ENCODE data around the gene ST8SIA1. TPM values are rescaled to one million over a fixed set of nuclear protein-coding genes. Genes with fewer than 3 reads are reported as not detected.

ST8SIA1 gene
- total RNA-seq, 2 experiments from 2014 or later, result 5.6 to 5.7 TPM

GRCh38 chr12:22285846-22286245 lies 48.7 kb downstream of the ST8SIA1 start:
- no peak for ATAC-seq (ENCODE audit: poor library complexity)
- no peaks in the 10 kb centered on the region for H3K9me3 Mint-ChIP-seq
- ChIA-PET POLR2A (interaction anchor here (0.6 kb wide), 1 partner anchor 110 kb away, joined by 3 read pairs; no protein-coding TSS in a partner anchor), CTCF (no interaction called here)
- H3K4me1 ChIP-seq (ENCODE audit: insufficient read depth, low read length), result peaks cover 12% of the 10 kb centered on the region
- intact Hi-C loops (cut with DNase I, micrococcal nuclease), result no loop called here
- H3K4me1 Mint-ChIP-seq (ENCODE audit: low read depth), result peaks cover 31% of the 10 kb centered on the region
- H3K36me3 Mint-ChIP-seq (ENCODE audit: low read depth), result no peaks in the 10 kb centered on the region
- no peak overlapping the region for H3K4me3 ChIP-seq (ENCODE audit: low read length)
- no peaks in the 10 kb centered on the region for H3K9me3 ChIP-seq (ENCODE audit: control insufficient read depth in 1 of 2, insufficient read depth in 1 of 2, low read length in 2 of 2)
- H3K27ac ChIP-seq (ENCODE audit: low read depth in 1 of 2, low read length in 2 of 2), result no peak overlapping the region
- no peak for TF ChIP-seq CTCF (IDR thresholded peaks at IDR 0.05)
- no peak for DNase-seq
- H3K27ac Mint-ChIP-seq, result no peak overlapping the region
- peaks cover 2% of the 10 kb centered on the region for H3K36me3 ChIP-seq (ENCODE audit: insufficient read depth, low read length)
- no peaks in the 10 kb centered on the region for H3K27me3 ChIP-seq (ENCODE audit: control insufficient read depth in 1 of 2, insufficient read depth in 2 of 2, low read length in 2 of 2)
- no peaks in the 10 kb centered on the region for H3K27me3 Mint-ChIP-seq
- no peak overlapping the region for H3K4me3 Mint-ChIP-seq

GRCh38 chr12:22284871-22285270 lies 49.6 kb downstream of the ST8SIA1 start:
- H3K36me3 Mint-ChIP-seq (ENCODE audit: low read depth), result no peaks in the 10 kb centered on the region
- CTCF ChIA-PET, result no interaction called here
- peaks cover 2% of the 10 kb centered on the region for H3K36me3 ChIP-seq (ENCODE audit: insufficient read depth, low read length)

GRCh38 chr12:22283508-22283907 lies 51.0 kb downstream of the ST8SIA1 start:
- intact Hi-C loops (cut with DNase I, micrococcal nuclease), result no loop called here
- POLR2A ChIA-PET, result interaction anchor here (0.6 kb wide), 1 partner anchor 353 kb away, joined by 3 read pairs; no protein-coding TSS in a partner anchor
- Histone ChIP-seq H3K27ac (ENCODE audit: low read depth in 1 of 2, low read length in 2 of 2) (no peak overlapping the region), H3K9me3 (ENCODE audit: control insufficient read depth in 1 of 2, insufficient read depth in 1 of 2, low read length in 2 of 2) (no peaks in the 10 kb centered on the region), H3K36me3 (ENCODE audit: insufficient read depth, low read length) (peaks cover 2% of the 10 kb centered on the region), H3K4me1 (ENCODE audit: insufficient read depth, low read length) (peaks cover 10% of the 10 kb centered on the region), H3K4me3 (ENCODE audit: low read length) (no peak overlapping the region), H3K27me3 (ENCODE audit: control insufficient read depth in 1 of 2, insufficient read depth in 2 of 2, low read length in 2 of 2) (no peaks in the 10 kb centered on the region)
- H3K36me3 Mint-ChIP-seq (ENCODE audit: low read depth), result no peaks in the 10 kb centered on the region
- H3K27ac Mint-ChIP-seq, result no peak overlapping the region
- CTCF ChIA-PET, result no interaction called here
- ATAC-seq (ENCODE audit: poor library complexity) (no peak), DNase-seq (no peak)
- no peak for TF ChIP-seq CTCF (IDR thresholded peaks at IDR 0.05)
- no peak overlapping the region for H3K4me3 Mint-ChIP-seq
- no peaks in the 10 kb centered on the region for H3K27me3 Mint-ChIP-seq
- H3K9me3 Mint-ChIP-seq, result no peaks in the 10 kb centered on the region
- H3K4me1 Mint-ChIP-seq (ENCODE audit: low read depth), result peaks cover 19% of the 10 kb centered on the region

More at GRCh38 chr12:22284871-22285270, 49.6 kb downstream of the ST8SIA1 start:
- Mint-ChIP-seq H3K4me3 (no peak overlapping the region), H3K27ac (no peak overlapping the region), H3K27me3 (no peaks in the 10 kb centered on the region), H3K9me3 (no peaks in the 10 kb centered on the region), H3K4me1 (ENCODE audit: low read depth) (peaks cover 27% of the 10 kb centered on the region)
- no peak for ATAC-seq (ENCODE audit: poor library complexity)
- Histone ChIP-seq H3K4me3 (ENCODE audit: low read length) (no peak overlapping the region), H3K9me3 (ENCODE audit: control insufficient read depth in 1 of 2, insufficient read depth in 1 of 2, low read length in 2 of 2) (no peaks in the 10 kb centered on the region), H3K27me3 (ENCODE audit: control insufficient read depth in 1 of 2, insufficient read depth in 2 of 2, low read length in 2 of 2) (no peaks in the 10 kb centered on the region), H3K27ac (ENCODE audit: low read depth in 1 of 2, low read length in 2 of 2) (no peak overlapping the region), H3K4me1 (ENCODE audit: insufficient read depth, low read length) (peaks cover 12% of the 10 kb centered on the region)
- POLR2A ChIA-PET, result no interaction called here
- TF ChIP-seq CTCF (IDR thresholded peaks at IDR 0.05), result no peak
- intact Hi-C loops (cut with DNase I, micrococcal nuclease), result no loop called here
- DNase-seq, result no peak
